ENCODE measurements around the gene LCN2. TPM values are rescaled to one million over a fixed set of nuclear protein-coding genes. Genes with fewer than 3 reads are reported as not detected.
"Not testable (repeated sequence)": the region's sequence is repeated elsewhere in the genome, so short reads cannot be mapped to it uniquely, and the experiment has no call there.

The LCN2 gene
- total RNA-seq, 1 experiment from 2014 or later, result 153 TPM

- Histone ChIP-seq H3K9ac (ENCODE audit: low read length) (no peak overlapping the region), H3K9me2 (replicated peaks; ENCODE audit: low read length) (no peaks in the 10 kb centered on the region), H2AFZ (ENCODE audit: low read length) (no peak overlapping the region), H3K79me2 (ENCODE audit: low read length) (no peaks in the 10 kb centered on the region), H3K9me3 (ENCODE audit: low read length) (no peaks in the 10 kb centered on the region), H3K4me3 (ENCODE audit: low read length) (no peak overlapping the region), H3K4me1 (ENCODE audit: insufficient read depth, low read length) (no peaks in the 10 kb centered on the region), H3K27ac (ENCODE audit: low read length) (no peak overlapping the region), H3F3A (ENCODE audit: low read length, unreplicated experiment) (no peaks in the 10 kb centered on the region), H4K20me1 (ENCODE audit: low read length) (no peaks in the 10 kb centered on the region), H3K27me3 (ENCODE audit: low read length) (no peaks in the 10 kb centered on the region), H3K4me2 (ENCODE audit: low read length) (no peak overlapping the region), H3K36me3 (ENCODE audit: low read depth, low read length) (peaks cover 4% of the 10 kb centered on the region)
- ChIA-PET CTCF (no interaction called here), POLR2A (ENCODE audit: unreplicated experiment) (no interaction called here)
- intact Hi-C loops (cut with micrococcal nuclease), result no loop called here
- DNase-seq (no peak), ATAC-seq (no peak)
- BruUV-seq (replicated peaks), result no TSS peak
- TF ChIP-seq CTCF (conservative IDR thresholded peaks at IDR 0.05; ENCODE audit: low read depth, low read length) (no peak), EZH2phosphoT487 (IDR thresholded peaks at IDR 0.05; ENCODE audit: borderline replicate concordance, low read length) (no peak), EZH2 (IDR thresholded peaks at IDR 0.05; ENCODE audit: low read length, unreplicated experiment) (no peak)
Measured at GRCh38 chr9:128180001-128180400, 30.7 kb downstream of the LCN2 start.

- BruUV-seq (replicated peaks), result no TSS peak
- no peaks in the 10 kb centered on the region for H4K20me1 ChIP-seq (ENCODE audit: low read length)
- ATAC-seq, result no peak
- H3K4me2 ChIP-seq (ENCODE audit: low read length), result no peak overlapping the region
- TF ChIP-seq EZH2 (IDR thresholded peaks at IDR 0.05; ENCODE audit: low read length, unreplicated experiment) (no peak), EZH2phosphoT487 (IDR thresholded peaks at IDR 0.05; ENCODE audit: borderline replicate concordance, low read length) (no peak), CTCF (conservative IDR thresholded peaks at IDR 0.05; ENCODE audit: low read depth, low read length) (no peak)
- no peaks in the 10 kb centered on the region for H3K27me3 ChIP-seq (ENCODE audit: low read length)
- H3F3A ChIP-seq (ENCODE audit: low read length, unreplicated experiment), result no peaks in the 10 kb centered on the region
- no peaks in the 10 kb centered on the region for H3K9me2 ChIP-seq (replicated peaks; ENCODE audit: low read length)
- ChIA-PET CTCF (no interaction called here), POLR2A (ENCODE audit: unreplicated experiment) (no interaction called here)
- no peaks in the 10 kb centered on the region for H3K9me3 ChIP-seq (ENCODE audit: low read length)
- H3K9ac ChIP-seq (ENCODE audit: low read length), result no peak overlapping the region
- DNase-seq, result no peak
- no peak overlapping the region for H3K4me3 ChIP-seq (ENCODE audit: low read length)
- H3K27ac ChIP-seq (ENCODE audit: low read length), result no peak overlapping the region
- H3K4me1 ChIP-seq (ENCODE audit: insufficient read depth, low read length), result no peaks in the 10 kb centered on the region
- H2AFZ ChIP-seq (ENCODE audit: low read length), result no peak overlapping the region
- intact Hi-C loops (cut with micrococcal nuclease), result no loop called here
- no peaks in the 10 kb centered on the region for H3K79me2 ChIP-seq (ENCODE audit: low read length)
- peaks cover 4% of the 10 kb centered on the region for H3K36me3 ChIP-seq (ENCODE audit: low read depth, low read length)
Measured at GRCh38 chr9:128180447-128180846, 31.2 kb downstream of the LCN2 start.

GRCh38 chr9:128181480-128181879 is 32.2 kb downstream of the LCN2 start:
- H3K4me3 ChIP-seq (ENCODE audit: low read length); H3K4me1 ChIP-seq (ENCODE audit: insufficient read depth, low read length); H3K36me3 ChIP-seq (ENCODE audit: low read depth, low read length); intact Hi-C loops (cut with micrococcal nuclease); H4K20me1 ChIP-seq (ENCODE audit: low read length); DNase-seq; H3K9me3 ChIP-seq (ENCODE audit: low read length); H3F3A ChIP-seq (ENCODE audit: low read length, unreplicated experiment); ATAC-seq; H3K9me2 ChIP-seq (replicated peaks; ENCODE audit: low read length); BruUV-seq (replicated peaks); H3K27ac ChIP-seq (ENCODE audit: low read length); H3K27me3 ChIP-seq (ENCODE audit: low read length); H3K79me2 ChIP-seq (ENCODE audit: low read length); CTCF ChIA-PET; H2AFZ ChIP-seq (ENCODE audit: low read length); H3K9ac ChIP-seq (ENCODE audit: low read length); POLR2A ChIA-PET (ENCODE audit: unreplicated experiment); H3K4me2 ChIP-seq (ENCODE audit: low read length): not testable (repeated sequence)

All from PC-3 (cell line).